Medulla oblongata (tissue), 1 donor: ENCODE results near the gene C16orf74.

Experiments used
- DNase-seq: peaks from one replicate; pipeline ENCODE4 v3.0.0-alpha.2; 2015; ENCODE audit errors: extremely low spot score

Gene C16orf74

DNA sequence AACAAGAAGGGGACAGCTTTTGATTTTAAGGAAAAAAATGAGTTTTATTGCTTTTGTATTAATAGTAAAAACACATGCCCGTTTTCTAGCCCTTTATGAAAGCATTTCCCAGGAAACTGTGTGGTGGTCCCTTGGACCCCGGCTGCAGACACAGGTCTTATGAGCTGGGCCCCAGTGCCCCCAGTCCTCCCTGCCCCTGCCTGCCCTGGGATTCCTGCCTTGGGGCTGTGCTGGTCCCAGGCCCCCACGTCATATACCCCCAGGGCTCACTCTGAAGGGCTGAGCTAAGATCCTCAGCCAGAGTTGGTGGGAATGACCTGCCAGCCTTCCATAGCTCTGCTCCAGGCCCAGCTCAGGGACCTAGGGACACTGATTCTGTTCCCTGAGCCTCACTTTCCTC, 92.9 kb downstream of the C16orf74 start:
- DNase-seq: no peak
